Prostate gland (tissue), 2 donors: Measurements from ENCODE around the gene KATNB1.

ENCODE experiments used
- CTCF ChIP-seq, 4 experiments: fragments of 200-600 bp in 2 of 4; fragments of 450-650 bp in 2 of 4; sonication (generic) in 2 of 4; IDR thresholded peaks; 1 replicate in 3 of 4; 2 replicates in 1 of 4; pipeline ENCODE4 v1.5.1; 2016 to 2019; ENCODE audit warnings: antibody characterized with exemption in 4 of 4, mild to moderate bottlenecking in 2 of 4, moderate library complexity in 2 of 4
- POLR2A ChIP-seq: fragments of 450-650 bp; IDR thresholded peaks from one replicate; pipeline ENCODE4 v1.6.1; 2016; ENCODE audit warnings: antibody characterized with exemption, mild to moderate bottlenecking

- no peak for TF ChIP-seq CTCF (IDR thresholded peaks at IDR 0.05)
- TF ChIP-seq POLR2A = no peak
Observed at GRCh38 chr16:57748596-57748995, 13.0 kb downstream of the KATNB1 start.
